Islet of Langerhans (tissue), 1 donor: ENCODE measurements around the gene RFX6.

Source experiments
- FAIRE-seq: peaks from one replicate; lab custom pipeline; 2011; peaks lifted over from hg19 to GRCh38; lab: Jason Lieb, UNC

The RFX6 gene

GRCh38 chr6:116894669-116895068 is 17.6 kb downstream of the RFX6 start:
- FAIRE-seq: no peak

- FAIRE-seq: peak; percentile 53
Measured at GRCh38 chr6:116895935-116896334, 18.9 kb downstream of the RFX6 start.

GRCh38 chr6:116902634-116903033 is 25.6 kb downstream of the RFX6 start:
- peak; percentile 62 for FAIRE-seq

GRCh38 chr6:116922853-116923548 is 46.0 kb downstream of the RFX6 start:
- FAIRE-seq: peak; percentile 92

- peak; percentile 33 for FAIRE-seq
Measured at GRCh38 chr6:116924245-116924644, 47.2 kb downstream of the RFX6 start.

- no peak for FAIRE-seq
Measured at GRCh38 chr6:116925088-116925794, 48.2 kb downstream of the RFX6 start.

GRCh38 chr6:116928677-116929076 is 51.6 kb downstream of the RFX6 start:
- no peak for FAIRE-seq

- FAIRE-seq: peak; percentile 86
Measured at GRCh38 chr6:116929825-116930224, 52.8 kb downstream of the RFX6 start.

GRCh38 chr6:116931456-116931855 is 54.4 kb downstream of the RFX6 start:
- FAIRE-seq: no peak

GRCh38 chr6:116932496-116932895 is 55.5 kb downstream of the RFX6 start:
- no peak for FAIRE-seq

- peak; percentile 84 for FAIRE-seq
Measured at GRCh38 chr6:116933485-116933884, 56.4 kb downstream of the RFX6 start.

- no peak for FAIRE-seq
Measured at GRCh38 chr6:116938305-116938704, 61.3 kb downstream of the RFX6 start.

- no peak for FAIRE-seq
Measured at GRCh38 chr6:116941727-116942126, 64.7 kb downstream of the RFX6 start.

- no peak for FAIRE-seq
Measured at GRCh38 chr6:116945809-116946208, 68.8 kb downstream of the RFX6 start.

GRCh38 chr6:116948533-116949304 is 71.7 kb downstream of the RFX6 start:
- FAIRE-seq: peak; percentile 100

GRCh38 chr6:116949964-116950363 is 72.9 kb downstream of the RFX6 start:
- peak; percentile 66 for FAIRE-seq

GRCh38 chr6:116954335-116954734 is 77.3 kb downstream of the RFX6 start:
- no peak for FAIRE-seq

GRCh38 chr6:116954938-116955337 is 77.9 kb downstream of the RFX6 start:
- FAIRE-seq: peak; percentile 100

GRCh38 chr6:116955773-116956172 is 78.7 kb downstream of the RFX6 start:
- no peak for FAIRE-seq

GRCh38 chr6:116963972-116964371 is 86.9 kb downstream of the RFX6 start:
- FAIRE-seq: no peak

GRCh38 chr6:116966675-116967576 is 89.9 kb downstream of the RFX6 start:
- peak; percentile 79 for FAIRE-seq
